ENCODE data around the gene ZC3H10.
A peak's percentile ranks its signal among the peaks of the same experiment; 100 is the strongest.

ZC3H10 gene

DNA sequence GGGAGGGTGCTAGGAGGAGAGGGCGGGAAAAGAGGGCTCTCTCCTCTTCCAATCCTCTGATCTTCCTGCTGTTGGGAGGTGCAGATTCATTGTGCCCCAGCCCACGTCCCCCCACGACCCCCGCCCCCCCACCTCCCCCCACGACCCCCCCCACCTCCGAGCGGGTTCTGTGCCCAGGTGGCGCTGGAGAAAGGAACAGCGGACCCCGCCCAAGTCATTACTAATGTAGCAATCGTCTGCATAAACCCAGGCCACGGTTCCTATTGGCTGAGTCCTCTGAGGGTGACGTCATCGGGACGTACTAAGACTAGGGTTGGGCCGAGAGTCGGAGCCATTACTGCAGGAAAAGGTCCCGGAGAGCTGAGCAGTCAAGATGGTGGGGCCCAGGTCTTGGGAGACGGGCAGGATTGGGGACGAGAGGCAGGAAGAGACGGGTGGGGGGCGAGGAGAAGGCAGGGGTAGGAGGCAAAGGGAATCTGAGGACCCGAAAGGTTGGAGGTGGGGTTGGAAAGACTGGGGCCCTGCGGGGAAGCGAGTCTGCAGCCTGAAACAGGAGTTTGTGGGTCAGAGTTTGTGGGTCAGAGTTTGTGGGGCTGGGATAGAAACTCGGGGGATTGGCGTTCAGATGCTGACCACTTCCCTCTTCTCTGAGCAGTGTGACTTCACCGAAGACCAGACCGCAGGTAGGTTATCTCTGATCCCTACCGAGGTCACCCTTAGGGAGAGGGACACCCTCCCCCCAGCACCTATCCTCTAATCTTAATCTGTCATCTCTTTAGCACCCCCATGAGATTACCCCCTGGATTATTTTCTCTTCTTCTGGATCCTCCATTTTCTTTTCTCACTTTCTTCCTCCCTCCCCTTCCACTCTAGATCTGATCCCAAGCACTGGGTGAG is 40.2 kb downstream of the ZC3H10 start, which contains the start of gene MYL6:
MYL6 (plus strand) TSS at position 331 of the 897 bp plus-strand sequence; CDS start at position 374, 43 bp downstream.
- Histone ChIP-seq H3K27ac (peak within 1 kb of the TSS; percentile 99), H3K4me2 (ENCODE audit: low read length) (peak within 1 kb of the TSS; percentile 96), H3K9me3 (ENCODE audit: control insufficient read depth, low read length) (no peaks in the 10 kb centered on the region), H3K79me2 (peaks cover 22% of the 10 kb centered on the region), H2AFZ (peak within 1 kb of the TSS; percentile 85), H3K27me3 (ENCODE audit: control insufficient read depth, insufficient read depth, low read length) (no peaks in the 10 kb centered on the region), H3K36me3 (ENCODE audit: control insufficient read depth, insufficient read depth, low read length) (no peaks in the 10 kb centered on the region), H3K9ac (peak within 1 kb of the TSS; percentile 97), H3K4me1 (peaks cover 28% of the 10 kb centered on the region), H3K4me3 (ENCODE audit: low read depth, low read length) (peak within 1 kb of the TSS; percentile 100)
- TF ChIP-seq, protein P1, sequence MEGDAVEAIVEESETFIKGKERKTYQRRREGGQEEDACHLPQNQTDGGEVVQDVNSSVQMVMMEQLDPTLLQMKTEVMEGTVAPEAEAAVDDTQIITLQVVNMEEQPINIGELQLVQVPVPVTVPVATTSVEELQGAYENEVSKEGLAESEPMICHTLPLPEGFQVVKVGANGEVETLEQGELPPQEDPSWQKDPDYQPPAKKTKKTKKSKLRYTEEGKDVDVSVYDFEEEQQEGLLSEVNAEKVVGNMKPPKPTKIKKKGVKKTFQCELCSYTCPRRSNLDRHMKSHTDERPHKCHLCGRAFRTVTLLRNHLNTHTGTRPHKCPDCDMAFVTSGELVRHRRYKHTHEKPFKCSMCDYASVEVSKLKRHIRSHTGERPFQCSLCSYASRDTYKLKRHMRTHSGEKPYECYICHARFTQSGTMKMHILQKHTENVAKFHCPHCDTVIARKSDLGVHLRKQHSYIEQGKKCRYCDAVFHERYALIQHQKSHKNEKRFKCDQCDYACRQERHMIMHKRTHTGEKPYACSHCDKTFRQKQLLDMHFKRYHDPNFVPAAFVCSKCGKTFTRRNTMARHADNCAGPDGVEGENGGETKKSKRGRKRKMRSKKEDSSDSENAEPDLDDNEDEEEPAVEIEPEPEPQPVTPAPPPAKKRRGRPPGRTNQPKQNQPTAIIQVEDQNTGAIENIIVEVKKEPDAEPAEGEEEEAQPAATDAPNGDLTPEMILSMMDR (IDR thresholded peaks at IDR 0.05) = no peak

DNA sequence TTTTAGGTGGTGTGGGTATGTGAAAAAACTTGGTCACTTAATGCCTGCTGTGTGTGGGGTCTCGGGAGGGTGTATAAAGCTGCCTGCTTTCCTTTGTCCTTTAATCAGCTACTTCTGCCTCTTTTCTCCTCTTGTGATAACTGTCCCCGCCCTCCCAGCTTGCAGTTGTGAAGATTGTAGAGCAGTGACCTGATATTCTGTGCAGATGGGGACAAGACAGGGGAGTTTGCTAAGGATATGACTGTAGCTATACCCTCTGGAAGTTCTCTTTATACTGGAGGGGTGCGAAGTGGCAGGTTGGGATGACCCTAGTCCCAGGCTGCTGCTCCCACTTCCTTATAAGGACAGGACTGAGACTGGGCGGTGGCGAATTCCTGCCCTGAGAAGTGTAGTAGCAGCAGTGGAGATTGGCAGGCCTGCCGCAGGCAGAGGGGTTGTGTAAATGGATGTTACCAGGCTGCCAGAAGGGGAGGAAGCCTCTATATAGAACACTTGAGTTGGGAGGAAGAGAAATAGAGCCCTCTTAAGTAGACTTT is 40.9 kb downstream of the ZC3H10 start:
- Histone ChIP-seq H3K36me3 (ENCODE audit: control insufficient read depth, insufficient read depth, low read length) (no peaks in the 10 kb centered on the region), H3K4me3 (ENCODE audit: low read depth, low read length) (peak overlapping the region; percentile 100), H3K9ac (peak overlapping the region; percentile 97), H3K27me3 (ENCODE audit: control insufficient read depth, insufficient read depth, low read length) (no peaks in the 10 kb centered on the region), H3K79me2 (peaks cover 22% of the 10 kb centered on the region), H3K9me3 (ENCODE audit: control insufficient read depth, low read length) (no peaks in the 10 kb centered on the region), H3K4me2 (ENCODE audit: low read length) (peak overlapping the region; percentile 96), H2AFZ (peak overlapping the region; percentile 53), H3K4me1 (peaks cover 27% of the 10 kb centered on the region), H3K27ac (peak overlapping the region; percentile 99)
- TF ChIP-seq, protein P1 (IDR thresholded peaks at IDR 0.05) = no peak

DNA sequence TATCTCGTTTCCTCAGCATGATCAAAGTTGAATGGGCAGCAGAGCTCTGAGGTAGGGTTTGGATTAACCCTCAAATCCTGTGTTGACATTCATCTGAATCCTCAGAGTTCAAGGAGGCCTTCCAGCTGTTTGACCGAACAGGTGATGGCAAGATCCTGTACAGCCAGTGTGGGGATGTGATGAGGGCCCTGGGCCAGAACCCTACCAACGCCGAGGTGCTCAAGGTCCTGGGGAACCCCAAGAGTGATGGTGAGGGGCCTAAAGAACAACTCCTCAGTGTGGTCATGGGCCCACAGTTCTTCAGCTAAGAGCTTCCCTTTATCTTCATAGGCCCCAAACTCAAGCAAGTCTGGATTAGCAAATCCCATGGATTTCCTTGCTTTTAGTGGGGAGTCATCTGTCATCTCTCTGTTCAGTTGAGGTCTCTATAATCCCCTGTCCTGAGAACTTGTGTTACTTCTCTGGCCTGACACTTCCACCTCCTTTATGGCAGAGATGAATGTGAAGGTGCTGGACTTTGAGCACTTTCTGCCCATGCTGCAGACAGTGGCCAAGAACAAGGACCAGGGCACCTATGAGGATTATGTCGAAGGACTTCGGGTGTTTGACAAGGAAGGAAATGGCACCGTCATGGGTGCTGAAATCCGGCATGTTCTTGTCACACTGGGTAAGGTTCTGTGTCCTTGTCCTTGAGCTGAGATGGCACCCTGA is 41.6 kb downstream of the ZC3H10 start:
- H3K4me2 ChIP-seq (ENCODE audit: low read length) = peak overlapping the region; percentile 96
- H3K36me3 ChIP-seq (ENCODE audit: control insufficient read depth, insufficient read depth, low read length) = no peaks in the 10 kb centered on the region
- H3K27me3 ChIP-seq (ENCODE audit: control insufficient read depth, insufficient read depth, low read length) = no peaks in the 10 kb centered on the region
- H3K9ac ChIP-seq = peak overlapping the region; percentile 97
- peak overlapping the region; percentile 100 for H3K4me3 ChIP-seq (ENCODE audit: low read depth, low read length)
- peaks cover 22% of the 10 kb centered on the region for H3K79me2 ChIP-seq
- no peak overlapping the region for H2AFZ ChIP-seq
- H3K27ac ChIP-seq = peak overlapping the region; percentile 99
- H3K4me1 ChIP-seq = peaks cover 27% of the 10 kb centered on the region
- TF ChIP-seq, protein P1 (IDR thresholded peaks at IDR 0.05) = no peak
- no peaks in the 10 kb centered on the region for H3K9me3 ChIP-seq (ENCODE audit: control insufficient read depth, low read length)

DNA sequence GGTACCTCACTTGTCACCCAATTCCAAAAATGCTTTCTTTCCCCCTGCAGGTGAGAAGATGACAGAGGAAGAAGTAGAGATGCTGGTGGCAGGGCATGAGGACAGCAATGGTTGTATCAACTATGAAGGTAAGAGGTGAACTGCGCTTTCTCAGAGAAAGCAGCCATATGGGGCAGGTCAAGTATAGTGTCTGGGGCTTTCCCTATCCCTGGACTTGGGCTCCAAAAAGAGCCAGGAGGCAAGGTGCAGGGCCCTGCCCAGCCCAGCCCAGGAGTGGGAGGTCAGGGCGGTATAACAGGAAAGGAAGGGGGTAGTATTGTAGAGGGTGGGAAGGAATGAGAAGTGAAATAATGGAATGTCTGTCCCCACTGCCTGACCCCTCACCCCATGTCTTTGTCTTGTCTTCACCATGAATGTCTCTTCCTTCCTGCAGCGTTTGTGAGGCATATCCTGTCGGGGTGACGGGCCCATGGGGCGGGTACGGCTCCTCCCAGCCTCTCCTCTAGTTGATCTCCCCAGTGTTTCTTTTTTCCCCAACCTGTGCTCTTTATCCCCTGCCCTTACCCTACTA is 42.2 kb downstream of the ZC3H10 start:
- H3K9me3 ChIP-seq (ENCODE audit: control insufficient read depth, low read length) = no peaks in the 10 kb centered on the region
- H3K27me3 ChIP-seq (ENCODE audit: control insufficient read depth, insufficient read depth, low read length) = no peaks in the 10 kb centered on the region
- H3K79me2 ChIP-seq = peaks cover 22% of the 10 kb centered on the region
- H3K4me2 ChIP-seq (ENCODE audit: low read length) = peak overlapping the region; percentile 96
- no peaks in the 10 kb centered on the region for H3K36me3 ChIP-seq (ENCODE audit: control insufficient read depth, insufficient read depth, low read length)
- H3K4me1 ChIP-seq = peaks cover 27% of the 10 kb centered on the region
- peak overlapping the region; percentile 17 for H3K9ac ChIP-seq
- TF ChIP-seq, protein P1 (IDR thresholded peaks at IDR 0.05) = no peak
- no peak overlapping the region for H2AFZ ChIP-seq
- H3K27ac ChIP-seq = peak overlapping the region; percentile 99
- peak overlapping the region; percentile 100 for H3K4me3 ChIP-seq (ENCODE audit: low read depth, low read length)
